CD4-positive, alpha-beta T cell (primary cell): ENCODE results near the gene KCNMB2. TPM values are rescaled to one million over a fixed set of nuclear protein-coding genes. Genes with fewer than 3 reads are reported as not detected.
"Not testable (repeated sequence)": the region's sequence is repeated elsewhere in the genome, so short reads cannot be mapped to it uniquely, and the experiment has no call there.

Experiments
- ATAC-seq: fragments of 200-7000 bp; cut with Tn5 transposase; one replicate; pipeline ENCODE4 v1.10.0; 2022; ENCODE audit warnings: mild to moderate bottlenecking; ENCODE audit not compliant: poor library complexity
- CTCF ChIA-PET: fragments of 350-600 bp; sonication (Branson Sonifier 250); formaldehyde crosslinking; loops from one replicate; lab custom pipeline; 2021; ENCODE audit warnings: antibody characterized with exemption, inconsistent platforms; lab: Charles Lee
- POLR2A ChIA-PET: fragments of 350-600 bp; sonication (Branson Sonifier 250); formaldehyde crosslinking; loops from one replicate; lab custom pipeline; 2021; ENCODE audit warnings: antibody characterized with exemption, inconsistent platforms; lab: Charles Lee
- DNase-seq, 14 experiments: peaks; one replicate each; pipeline ENCODE4 v3.0.0-alpha.2; 2013 to 2020; ENCODE audit warnings: mixed read lengths in 2 of 14
- H3K27ac ChIP-seq, 2 donors: one replicate each; pipeline versions ENCODE4 v1.5.1 to v1.7.0; 2013; ENCODE audit warnings: low read length in 2 of 2, low read depth in 1 of 2, mild to moderate bottlenecking in 1 of 2
- H3K27me3 ChIP-seq, 2 experiments: 1 replicate in 1 of 2; 2 replicates in 1 of 2; pipeline versions ENCODE4 v1.6.1 to v1.7.0; 2013; ENCODE audit warnings: low read length in 2 of 2, control low read depth in 1 of 2, mild to moderate bottlenecking in 1 of 2, moderate library complexity in 1 of 2; ENCODE audit not compliant: insufficient read depth in 2 of 2, control insufficient read depth in 1 of 2
- H3K36me3 ChIP-seq: one replicate; pipeline ENCODE4 v1.6.1; 2013; ENCODE audit warnings: low read length, control low read depth; ENCODE audit not compliant: insufficient read depth
- H3K4me1 ChIP-seq: one replicate; pipeline ENCODE4 v1.6.1; 2013; ENCODE audit warnings: low read length, control low read depth; ENCODE audit not compliant: insufficient read depth
- H3K4me3 ChIP-seq: one replicate; pipeline ENCODE4 v1.5.1; 2013; ENCODE audit warnings: mild to moderate bottlenecking, low read length, moderate library complexity
- H3K9me3 ChIP-seq, 2 experiments: 1 replicate in 1 of 2; 2 replicates in 1 of 2; pipeline versions ENCODE4 v1.6.1 to v1.7.0; 2013; ENCODE audit warnings: low read length in 2 of 2, mild to moderate bottlenecking in 2 of 2, control low read depth in 1 of 2, moderate library complexity in 1 of 2; ENCODE audit not compliant: control insufficient read depth in 1 of 2, insufficient read depth in 1 of 2
- H3K27ac Mint-ChIP-seq: one replicate; pipeline ENCODE4 v1.8.0; 2020; ENCODE audit warnings: mixed read lengths
- H3K27me3 Mint-ChIP-seq: one replicate; pipeline ENCODE4 v1.8.0; 2021; ENCODE audit warnings: mixed read lengths
- H3K36me3 Mint-ChIP-seq: one replicate; pipeline ENCODE4 v1.8.0; 2021; ENCODE audit warnings: low read depth, mixed read lengths
- H3K4me1 Mint-ChIP-seq: one replicate; pipeline ENCODE4 v1.8.0; 2021; ENCODE audit warnings: low read depth, mixed read lengths
- H3K4me3 Mint-ChIP-seq: one replicate; pipeline ENCODE4 v1.8.0; 2020; ENCODE audit warnings: mild to moderate bottlenecking, mixed read lengths
- H3K9me3 Mint-ChIP-seq: one replicate; pipeline ENCODE4 v1.8.0; 2020; ENCODE audit warnings: mixed read lengths
- intact Hi-C, 2 experiments: fragments of 100-400 bp; cut with DNase I in 1 of 2; cut with micrococcal nuclease in 1 of 2; formaldehyde crosslinking; loops; one replicate each; pipeline versions ENCODE4 v1.15.1 to v1.9.0; 2023 to 2025; cut with DNase I, micrococcal nuclease
- total RNA-seq, 174 experiments: library from RNA in 2 of 174; stranded (reverse) in 2 of 174; gene quantifications; one replicate each; pipeline ENCODE4 v1.2.3 and lab custom pipeline; 2021 to 2026
- TF ChIP-seq, protein P1 (sequence below): fragments of 200-600 bp; IDR thresholded peaks from one replicate; pipeline ENCODE4 v1.8.0; 2022; ENCODE audit warnings: antibody characterized with exemption, mild to moderate bottlenecking

The KCNMB2 gene
- total RNA-seq, 2 experiments from 2014 or later: not detected

- H3K27me3 Mint-ChIP-seq: peaks cover 5% of the 10 kb centered on the region
- peaks cover 0 to 3% of the 10 kb centered on the region in 2 experiments for H3K9me3 ChIP-seq
- no peaks in the 10 kb centered on the region for H3K36me3 Mint-ChIP-seq
- intact Hi-C loops: no loop called here
- no peak overlapping the region for H3K4me3 ChIP-seq
- no peaks in the 10 kb centered on the region for H3K9me3 Mint-ChIP-seq
- CTCF ChIA-PET: no interaction called here
- no peaks in the 10 kb centered on the region for H3K27me3 ChIP-seq
- ATAC-seq (no peak), DNase-seq (no peak)
- no peak overlapping the region for H3K27ac Mint-ChIP-seq
- no peak overlapping the region for H3K27ac ChIP-seq
- POLR2A ChIA-PET: no interaction called here
- no peak overlapping the region for H3K4me3 Mint-ChIP-seq
- no peaks in the 10 kb centered on the region for H3K4me1 ChIP-seq
- H3K36me3 ChIP-seq: no peaks in the 10 kb centered on the region
- TF ChIP-seq, protein P1, sequence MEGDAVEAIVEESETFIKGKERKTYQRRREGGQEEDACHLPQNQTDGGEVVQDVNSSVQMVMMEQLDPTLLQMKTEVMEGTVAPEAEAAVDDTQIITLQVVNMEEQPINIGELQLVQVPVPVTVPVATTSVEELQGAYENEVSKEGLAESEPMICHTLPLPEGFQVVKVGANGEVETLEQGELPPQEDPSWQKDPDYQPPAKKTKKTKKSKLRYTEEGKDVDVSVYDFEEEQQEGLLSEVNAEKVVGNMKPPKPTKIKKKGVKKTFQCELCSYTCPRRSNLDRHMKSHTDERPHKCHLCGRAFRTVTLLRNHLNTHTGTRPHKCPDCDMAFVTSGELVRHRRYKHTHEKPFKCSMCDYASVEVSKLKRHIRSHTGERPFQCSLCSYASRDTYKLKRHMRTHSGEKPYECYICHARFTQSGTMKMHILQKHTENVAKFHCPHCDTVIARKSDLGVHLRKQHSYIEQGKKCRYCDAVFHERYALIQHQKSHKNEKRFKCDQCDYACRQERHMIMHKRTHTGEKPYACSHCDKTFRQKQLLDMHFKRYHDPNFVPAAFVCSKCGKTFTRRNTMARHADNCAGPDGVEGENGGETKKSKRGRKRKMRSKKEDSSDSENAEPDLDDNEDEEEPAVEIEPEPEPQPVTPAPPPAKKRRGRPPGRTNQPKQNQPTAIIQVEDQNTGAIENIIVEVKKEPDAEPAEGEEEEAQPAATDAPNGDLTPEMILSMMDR: no peak
- H3K4me1 Mint-ChIP-seq: no peaks in the 10 kb centered on the region
Observed at GRCh38 chr3:178743297-178743696, 207.1 kb downstream of the KCNMB2 start.

- CTCF ChIA-PET, H3K27ac ChIP-seq, H3K36me3 Mint-ChIP-seq, H3K9me3 Mint-ChIP-seq, H3K27me3 ChIP-seq, H3K4me1 Mint-ChIP-seq, H3K27me3 Mint-ChIP-seq, H3K9me3 ChIP-seq, POLR2A ChIA-PET, intact Hi-C loops, H3K4me3 ChIP-seq, ATAC-seq, H3K27ac Mint-ChIP-seq, H3K4me1 ChIP-seq, H3K4me3 Mint-ChIP-seq, DNase-seq, H3K36me3 ChIP-seq: not testable (repeated sequence)
Observed at GRCh38 chr3:178745861-178746655, 209.8 kb downstream of the KCNMB2 start.

GRCh38 chr3:178748874-178749273 lies 212.6 kb downstream of the KCNMB2 start:
- no peak for DNase-seq
- Mint-ChIP-seq H3K36me3 (no peaks in the 10 kb centered on the region), H3K4me3 (no peak overlapping the region), H3K27me3 (no peaks in the 10 kb centered on the region), H3K4me1 (no peaks in the 10 kb centered on the region), H3K9me3 (no peaks in the 10 kb centered on the region), H3K27ac (no peak overlapping the region)
- ChIA-PET POLR2A (no interaction called here), CTCF (no interaction called here)
- H3K4me3 ChIP-seq: no peak overlapping the region
- H3K27ac ChIP-seq: no peak overlapping the region
- intact Hi-C loops: no loop called here
- TF ChIP-seq, protein P1: no peak
- H3K4me1 ChIP-seq: no peaks in the 10 kb centered on the region
- ATAC-seq: no peak
- H3K27me3 ChIP-seq: no peaks in the 10 kb centered on the region
- no peaks in the 10 kb centered on the region for H3K36me3 ChIP-seq
- peaks cover 0 to 3% of the 10 kb centered on the region in 2 experiments for H3K9me3 ChIP-seq

DNA sequence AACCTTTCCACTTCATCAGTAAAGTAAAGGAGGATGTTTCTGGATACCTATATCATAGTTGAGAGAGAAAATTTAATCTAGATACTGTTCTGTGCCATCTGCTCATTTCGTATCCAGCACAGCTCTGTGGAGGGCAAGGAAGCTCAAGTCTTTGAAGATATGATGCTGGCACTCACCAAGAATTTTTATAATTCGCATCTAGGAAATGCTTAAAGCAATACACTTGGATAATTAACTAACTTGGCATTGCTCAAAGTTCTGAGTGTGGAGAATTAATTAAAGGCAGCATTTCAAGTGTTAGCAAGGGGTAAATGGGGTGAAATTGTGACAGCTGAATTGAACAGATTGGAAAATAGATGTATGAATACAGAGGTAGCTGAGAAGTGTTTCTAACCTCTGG lies 213.2 kb downstream of the KCNMB2 start:
- DNase-seq (no peak), ATAC-seq (no peak)
- POLR2A ChIA-PET: no interaction called here
- Mint-ChIP-seq H3K36me3 (no peaks in the 10 kb centered on the region), H3K27me3 (no peaks in the 10 kb centered on the region), H3K4me3 (no peak overlapping the region), H3K9me3 (no peaks in the 10 kb centered on the region), H3K27ac (no peak overlapping the region), H3K4me1 (no peaks in the 10 kb centered on the region)
- TF ChIP-seq, protein P1: no peak
- CTCF ChIA-PET: no interaction called here
- Histone ChIP-seq H3K4me1 (no peaks in the 10 kb centered on the region), H3K9me3 (peaks cover 0 to 3% of the 10 kb centered on the region in 2 experiments), H3K27ac (no peak overlapping the region), H3K4me3 (no peak overlapping the region), H3K36me3 (no peaks in the 10 kb centered on the region), H3K27me3 (no peaks in the 10 kb centered on the region)
- intact Hi-C loops: no loop called here
